Rectal smooth muscle tissue (tissue), 1 donor: ENCODE results near the gene SH3YL1.

Experiments
- H3K27ac ChIP-seq: one replicate; pipeline ENCODE4 v1.7.0; 2013; ENCODE audit warnings: low read depth, low read length, inconsistent platforms
- H3K27me3 ChIP-seq: one replicate; pipeline ENCODE4 v1.7.0; 2013; ENCODE audit warnings: low read length; ENCODE audit not compliant: control insufficient read depth, insufficient read depth
- H3K36me3 ChIP-seq: one replicate; pipeline ENCODE4 v1.7.0; 2013; ENCODE audit warnings: low read length; ENCODE audit not compliant: control insufficient read depth, insufficient read depth
- H3K4me1 ChIP-seq: one replicate; pipeline ENCODE4 v1.7.0; 2013; ENCODE audit warnings: low read length; ENCODE audit not compliant: control insufficient read depth, insufficient read depth
- H3K4me3 ChIP-seq: one replicate; pipeline ENCODE4 v1.7.0; 2013; ENCODE audit warnings: low read length
- H3K9ac ChIP-seq: one replicate; pipeline ENCODE4 v1.7.0; 2013; ENCODE audit warnings: low read length

The SH3YL1 gene

GRCh38 chr2:246489-247144 is 17.2 kb downstream of the SH3YL1 start:
- H3K9ac ChIP-seq: no peak overlapping the region
- H3K4me1 ChIP-seq: no peaks in the 10 kb centered on the region
- H3K27me3 ChIP-seq: no peaks in the 10 kb centered on the region
- H3K4me3 ChIP-seq: no peak overlapping the region
- H3K27ac ChIP-seq: no peak overlapping the region
- H3K36me3 ChIP-seq: peaks cover 11% of the 10 kb centered on the region

GRCh38 chr2:244547-244946 is 19.3 kb downstream of the SH3YL1 start:
- Histone ChIP-seq H3K36me3 (peaks cover 11% of the 10 kb centered on the region), H3K27me3 (no peaks in the 10 kb centered on the region), H3K4me3 (no peak overlapping the region), H3K27ac (no peak overlapping the region), H3K9ac (no peak overlapping the region), H3K4me1 (no peaks in the 10 kb centered on the region)

- no peak overlapping the region for H3K4me3 ChIP-seq
- no peak overlapping the region for H3K9ac ChIP-seq
- peaks cover 6% of the 10 kb centered on the region for H3K36me3 ChIP-seq
- no peaks in the 10 kb centered on the region for H3K27me3 ChIP-seq
- H3K27ac ChIP-seq: no peak overlapping the region
- no peaks in the 10 kb centered on the region for H3K4me1 ChIP-seq
These were observed 25.0 kb downstream of the SH3YL1 start for GRCh38 chr2:238869-239268.

- Histone ChIP-seq H3K4me3 (no peak overlapping the region), H3K36me3 (peaks cover 6% of the 10 kb centered on the region), H3K27me3 (no peaks in the 10 kb centered on the region), H3K4me1 (no peaks in the 10 kb centered on the region), H3K27ac (no peak overlapping the region), H3K9ac (no peak overlapping the region)
These were observed 25.4 kb downstream of the SH3YL1 start for GRCh38 chr2:238431-238830.

GRCh38 chr2:237878-238277 is 26.0 kb downstream of the SH3YL1 start:
- Histone ChIP-seq H3K36me3 (peaks cover 8% of the 10 kb centered on the region), H3K4me3 (no peak overlapping the region), H3K27me3 (no peaks in the 10 kb centered on the region), H3K4me1 (no peaks in the 10 kb centered on the region), H3K9ac (no peak overlapping the region), H3K27ac (no peak overlapping the region)

- no peaks in the 10 kb centered on the region for H3K4me1 ChIP-seq
- no peak overlapping the region for H3K4me3 ChIP-seq
- H3K9ac ChIP-seq: no peak overlapping the region
- no peaks in the 10 kb centered on the region for H3K27me3 ChIP-seq
- H3K36me3 ChIP-seq: peaks cover 8% of the 10 kb centered on the region
- no peak overlapping the region for H3K27ac ChIP-seq
These were observed 26.8 kb downstream of the SH3YL1 start for GRCh38 chr2:236993-237539.

- Histone ChIP-seq H3K4me1 (no peaks in the 10 kb centered on the region), H3K27me3 (no peaks in the 10 kb centered on the region), H3K36me3 (peaks cover 9% of the 10 kb centered on the region), H3K9ac (no peak overlapping the region), H3K4me3 (no peak overlapping the region), H3K27ac (no peak overlapping the region)
These were observed 29.4 kb downstream of the SH3YL1 start for GRCh38 chr2:234421-234820.

- Histone ChIP-seq H3K36me3 (peaks cover 7% of the 10 kb centered on the region), H3K9ac (no peak overlapping the region), H3K4me3 (no peak overlapping the region), H3K27ac (no peak overlapping the region), H3K4me1 (no peaks in the 10 kb centered on the region), H3K27me3 (no peaks in the 10 kb centered on the region)
These were observed 30.8 kb downstream of the SH3YL1 start for GRCh38 chr2:233030-233429.

- no peak overlapping the region for H3K9ac ChIP-seq
- no peak overlapping the region for H3K4me3 ChIP-seq
- no peaks in the 10 kb centered on the region for H3K27me3 ChIP-seq
- no peaks in the 10 kb centered on the region for H3K4me1 ChIP-seq
- H3K27ac ChIP-seq: no peak overlapping the region
- peaks cover 9% of the 10 kb centered on the region for H3K36me3 ChIP-seq
These were observed 32.2 kb downstream of the SH3YL1 start for GRCh38 chr2:231521-232185.

- no peak overlapping the region for H3K9ac ChIP-seq
- H3K4me3 ChIP-seq: no peak overlapping the region
- H3K27me3 ChIP-seq: no peaks in the 10 kb centered on the region
- peaks cover 15% of the 10 kb centered on the region for H3K36me3 ChIP-seq
- H3K27ac ChIP-seq: no peak overlapping the region
- H3K4me1 ChIP-seq: no peaks in the 10 kb centered on the region
These were observed 35.1 kb downstream of the SH3YL1 start for GRCh38 chr2:228518-229278.

- Histone ChIP-seq H3K36me3 (peaks cover 15% of the 10 kb centered on the region), H3K4me1 (no peaks in the 10 kb centered on the region), H3K4me3 (no peak overlapping the region), H3K9ac (no peak overlapping the region), H3K27ac (no peak overlapping the region), H3K27me3 (no peaks in the 10 kb centered on the region)
These were observed 35.7 kb downstream of the SH3YL1 start for GRCh38 chr2:228115-228514.

- no peak overlapping the region for H3K4me3 ChIP-seq
- peaks cover 9% of the 10 kb centered on the region for H3K36me3 ChIP-seq
- no peak overlapping the region for H3K9ac ChIP-seq
- no peaks in the 10 kb centered on the region for H3K4me1 ChIP-seq
- H3K27me3 ChIP-seq: no peaks in the 10 kb centered on the region
- no peak overlapping the region for H3K27ac ChIP-seq
These were observed 39.7 kb downstream of the SH3YL1 start for GRCh38 chr2:223971-224760.
